Right ventricle myocardium superior (tissue), 1 donor: ENCODE results near the gene MORN5. TPM values are rescaled to one million over a fixed set of nuclear protein-coding genes. Genes with fewer than 3 reads are reported as not detected.
"Not testable (repeated sequence)": the region's sequence is repeated elsewhere in the genome, so short reads cannot be mapped to it uniquely, and the experiment has no call there.

Source experiments
- ATAC-seq: fragments of 200-7000 bp; cut with Tn5 transposase; one replicate; pipeline ENCODE4 v1.9.1; 2020; ENCODE audit warnings: mild to moderate bottlenecking; ENCODE audit not compliant: poor library complexity
- DNase-seq: peaks from one replicate; pipeline ENCODE4 v3.0.0-alpha.2; 2020
- intact Hi-C: fragments of 100-400 bp; cut with DNase I; formaldehyde crosslinking; loops from one replicate; pipeline ENCODE4 v1.11.2; 2022
- long read RNA-seq: library from polyadenylated mRNA; unstranded; transcript quantifications from one replicate; pipeline ENCODE4 v2.0.0, GENCODE V29; 2021
- total RNA-seq: library from RNA; stranded (reverse); fragmentation: NEBNext Ultra II Directional; extraction: Animal tissue kit (Norgen Biotek cat#: 25700); gene quantifications from one replicate; pipeline ENCODE4 v1.2.1, GENCODE V29; 2021
- donor health status: DM: no; HTN: yes; CAD: no; lungs with severe emphysema.

Gene MORN5
- total RNA-seq, result not detected
- long read RNA-seq, result 0 reads

GRCh38 chr9:122159026-122159924 lies at the start of gene MORN5, which contains the start of gene NDUFA8:
Gene MORN5, plus strand, starts transcription at chr9:122159908. Its CDS starts 65 bp downstream, at chr9:122159973.
Gene NDUFA8, minus strand, starts transcription at chr9:122159779. Its CDS starts 102 bp downstream, at chr9:122159677.
- ATAC-seq (peak; percentile 98), DNase-seq (peak; percentile 97)
- intact Hi-C loops, result no loop called here

GRCh38 chr9:122110100-122110833 lies 49.4 kb upstream of the MORN5 start:
- intact Hi-C loops, result no loop called here
- no peak for DNase-seq
- no peak for ATAC-seq

GRCh38 chr9:122111413-122112085 lies 48.2 kb upstream of the MORN5 start:
- intact Hi-C loops, result no loop called here
- DNase-seq (no peak), ATAC-seq (no peak)

- no peak for DNase-seq
- intact Hi-C loops, result no loop called here
- ATAC-seq, result no peak
Observed at GRCh38 chr9:122112238-122112637, 47.5 kb upstream of the MORN5 start.

GRCh38 chr9:122113574-122113973 lies 46.1 kb upstream of the MORN5 start:
- ATAC-seq (no peak), DNase-seq (no peak)
- intact Hi-C loops, result no loop called here

GRCh38 chr9:122115176-122116035 lies 44.3 kb upstream of the MORN5 start:
- ATAC-seq (no peak), DNase-seq (no peak)
- intact Hi-C loops, result no loop called here

DNA sequence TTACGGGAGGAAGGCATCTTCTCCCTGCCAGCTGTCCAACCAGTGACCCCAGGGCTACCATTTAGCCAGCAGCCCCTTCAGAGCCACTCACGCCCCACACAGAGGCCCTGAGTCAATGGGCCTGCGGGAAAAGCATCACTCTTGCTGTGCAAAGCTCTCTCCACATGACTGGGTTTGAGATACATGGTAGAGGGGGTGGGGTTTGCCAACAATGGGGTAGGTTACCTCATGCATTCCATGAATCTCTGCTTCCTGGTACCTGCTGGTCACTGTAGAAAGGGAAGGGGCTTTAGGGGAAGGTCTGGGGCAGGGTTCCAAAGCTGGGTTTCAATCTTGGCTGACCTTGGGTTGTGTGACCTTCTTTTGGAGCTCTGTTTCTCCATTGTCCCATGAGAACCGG lies 43.7 kb upstream of the MORN5 start:
- no peak for DNase-seq
- intact Hi-C loops, result no loop called here
- ATAC-seq, result no peak

- ATAC-seq, result no peak
- intact Hi-C loops, result no loop called here
- DNase-seq, result no peak
Observed at GRCh38 chr9:122116448-122117173, 43.1 kb upstream of the MORN5 start.

DNA sequence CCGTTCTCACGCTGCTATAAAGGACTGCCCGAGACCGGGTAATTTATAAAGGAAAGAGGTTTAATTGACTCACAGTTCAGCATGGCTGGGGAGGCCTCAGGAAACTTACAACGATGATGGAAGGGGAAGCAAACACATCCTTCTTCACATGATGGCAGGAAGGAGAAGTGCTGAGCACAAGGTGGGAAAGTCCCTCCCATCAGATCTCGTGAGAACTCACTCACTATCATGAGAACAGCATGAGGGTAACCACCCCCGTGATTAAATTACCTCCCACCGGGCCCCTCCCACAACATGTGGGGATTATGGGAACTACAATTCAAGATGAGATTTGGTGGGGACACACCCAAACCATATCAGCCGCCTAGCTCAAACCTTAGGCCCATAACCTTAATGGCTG lies 42.5 kb upstream of the MORN5 start:
- intact Hi-C loops, ATAC-seq, DNase-seq: not testable (repeated sequence)

- intact Hi-C loops, result no loop called here
- ATAC-seq, result no peak
- DNase-seq, result no peak
Observed at GRCh38 chr9:122118343-122119165, 41.2 kb upstream of the MORN5 start.

GRCh38 chr9:122119166-122119521 lies 40.6 kb upstream of the MORN5 start:
- intact Hi-C loops, result no loop called here
- ATAC-seq (no peak), DNase-seq (no peak)

DNA sequence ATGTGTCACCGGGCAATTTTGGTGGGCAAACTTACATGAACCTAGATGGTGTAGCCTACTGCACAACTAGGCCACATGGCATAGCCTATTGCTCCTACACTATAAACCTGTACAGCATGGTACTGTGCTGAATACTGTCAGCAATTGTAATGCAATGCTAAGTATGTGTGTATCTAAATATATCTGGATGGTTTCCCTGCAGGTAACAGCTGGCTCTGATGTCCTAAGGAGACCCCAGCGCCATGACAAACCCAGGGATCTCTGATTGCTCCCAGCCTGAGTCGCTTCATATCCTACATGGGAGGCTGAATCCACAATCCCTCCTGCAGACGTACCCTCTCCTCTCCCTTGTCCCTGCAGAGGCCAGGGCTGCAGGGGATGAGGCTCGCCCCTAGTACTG lies 40.0 kb upstream of the MORN5 start:
- intact Hi-C loops, result loop anchor here (10.0 kb wide), 1 partner anchor 695 kb away; no protein-coding TSS in a partner anchor
- no peak for ATAC-seq

DNA sequence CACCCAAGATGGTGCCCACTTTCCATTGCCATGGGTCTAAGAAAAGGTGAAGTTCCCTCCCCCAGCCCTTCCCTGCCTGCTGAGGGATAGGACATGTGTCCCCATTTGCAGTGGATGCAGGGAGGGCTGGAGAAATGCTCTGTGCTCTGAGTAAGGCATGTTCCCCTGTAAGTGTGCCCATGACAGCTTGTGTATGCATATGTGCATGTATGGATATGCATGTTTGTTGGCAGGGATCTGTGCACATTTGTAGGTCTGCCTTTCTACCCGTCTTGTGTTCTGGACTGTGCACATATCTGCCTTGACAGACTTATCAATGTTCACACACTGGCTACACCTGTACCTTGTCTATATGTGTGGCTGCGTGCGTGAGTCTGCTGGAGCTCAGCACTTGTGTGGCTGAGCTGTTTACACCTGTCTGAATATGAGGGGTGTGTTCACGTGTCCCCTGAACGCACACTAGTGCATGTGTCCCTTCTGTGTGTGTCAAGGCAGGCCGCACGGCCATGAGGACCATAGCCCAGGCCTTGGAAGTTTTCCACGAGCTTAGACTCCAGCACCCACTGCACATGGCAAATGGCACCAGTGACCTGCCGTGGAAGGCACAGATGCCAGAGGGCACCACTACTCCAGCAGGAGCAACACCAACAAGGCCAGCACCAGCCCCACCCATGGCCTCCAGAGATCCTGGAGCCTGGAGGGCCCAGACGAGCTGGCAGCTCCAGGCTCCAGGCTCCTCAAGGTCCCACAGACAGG lies 39.2 kb upstream of the MORN5 start:
- intact Hi-C loops, result loop anchor here (10.0 kb wide), 1 partner anchor 694 kb away; no protein-coding TSS in a partner anchor
- DNase-seq (no peak), ATAC-seq (no peak)

More for the DNA sequence above, 40.0 kb upstream of the MORN5 start:
- DNase-seq, result no peak

DNA sequence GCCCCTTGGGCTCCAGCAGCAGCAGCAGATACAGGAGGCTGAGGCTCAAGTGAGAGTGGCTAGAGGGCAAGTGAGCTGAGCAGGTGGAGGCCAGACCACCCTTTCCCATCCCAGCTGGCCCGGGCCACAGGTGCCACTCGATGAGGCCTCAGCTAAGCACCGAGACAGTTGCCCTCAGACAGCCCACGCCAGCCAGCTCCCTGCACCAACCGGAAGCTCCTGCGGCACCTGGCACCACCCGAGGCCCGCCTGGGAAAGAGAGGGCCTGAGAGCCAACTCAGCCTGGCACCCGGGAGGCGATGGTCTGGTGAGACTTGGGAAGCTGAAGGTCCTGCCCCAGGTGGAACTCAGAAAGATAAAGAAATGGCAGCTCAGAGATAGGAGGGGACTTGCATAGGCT lies 38.3 kb upstream of the MORN5 start:
- DNase-seq (no peak), ATAC-seq (no peak)
- intact Hi-C loops, result loop anchor here (10.0 kb wide), 1 partner anchor 693 kb away; no protein-coding TSS in a partner anchor

- intact Hi-C loops, result loop anchor here (10.0 kb wide), 1 partner anchor 693 kb away; no protein-coding TSS in a partner anchor
- DNase-seq (no peak), ATAC-seq (no peak)
Observed at GRCh38 chr9:122121931-122122330, 37.8 kb upstream of the MORN5 start.

- DNase-seq (no peak), ATAC-seq (no peak)
- intact Hi-C loops, result loop anchor here (10.0 kb wide), 1 partner anchor 692 kb away; no protein-coding TSS in a partner anchor
Observed at GRCh38 chr9:122122468-122122867, 37.2 kb upstream of the MORN5 start.
